Renal cortical epithelial cell (primary cell): ENCODE data around the gene NUDT10. TPM values are rescaled to one million over a fixed set of nuclear protein-coding genes. Genes with fewer than 3 reads are reported as not detected.
A peak's percentile ranks its signal among the peaks of the same experiment; 100 is the strongest.
"Not testable (repeated sequence)": the region's sequence is repeated elsewhere in the genome, so short reads cannot be mapped to it uniquely, and the experiment has no call there.

Source experiments
- DNase-seq: peaks from one replicate; pipeline ENCODE4 v3.0.0-alpha.2; 2011; ENCODE audit warnings: low read depth
- total RNA-seq: library from RNA; depleted of rRNA; stranded (reverse); fragments of >200 nt; gene quantifications from 2 replicates; pipeline ENCODE4 v1.2.3, GENCODE V29; 2014

NUDT10 gene
- 0.20 and 1.2 TPM in 2 replicates for total RNA-seq

GRCh38 chrX:51332188-51332942 lies at the start of gene NUDT10:
NUDT10 (plus strand) TSS chrX:51332822; CDS start chrX:51332966, 144 bp downstream.
- DNase-seq = peak; percentile 0

GRCh38 chrX:51292421-51292820 lies 40.2 kb upstream of the NUDT10 start:
- no peak for DNase-seq

- DNase-seq = no peak
Observed at GRCh38 chrX:51296138-51296537, 36.5 kb upstream of the NUDT10 start.

- DNase-seq = no peak
Observed at GRCh38 chrX:51316271-51316670, 16.4 kb upstream of the NUDT10 start.

GRCh38 chrX:51332943-51333785 lies 542 bp downstream of the NUDT10 start:
- not testable (repeated sequence) for DNase-seq

GRCh38 chrX:51334276-51334675 lies 1.7 kb downstream of the NUDT10 start:
- no peak for DNase-seq

- peak; percentile 39 for DNase-seq
Observed at GRCh38 chrX:51336584-51336983, 4.0 kb downstream of the NUDT10 start.

GRCh38 chrX:51361251-51361650 lies 28.6 kb downstream of the NUDT10 start:
- no peak for DNase-seq

GRCh38 chrX:51376672-51377071 lies 44.0 kb downstream of the NUDT10 start:
- no peak for DNase-seq

Other genes starting within 250 kb of the NUDT10 start
- gene NUDT11, start 163.8 kb downstream of the NUDT10 start, total RNA-seq = 1.7 and 3.3 TPM in 2 replicates